Type B pancreatic cell (in vitro differentiated cells): Measurements from ENCODE around the gene OR52N5. TPM values are rescaled to one million over a fixed set of nuclear protein-coding genes. Genes with fewer than 3 reads are reported as not detected.

Source experiments
- DNase-seq: peaks from one replicate; pipeline ENCODE4 v3.0.0; 2021; ENCODE audit warnings: mixed read lengths; ENCODE audit not compliant: unreplicated experiment; ENCODE audit errors: extremely low spot score
- H3K27ac Mint-ChIP-seq: 2 replicates; pipeline ENCODE4 v1.8.0; 2021; ENCODE audit warnings: mild to moderate bottlenecking, mixed read lengths
- H3K27me3 Mint-ChIP-seq: 2 replicates; pipeline ENCODE4 v1.8.0; 2021; ENCODE audit warnings: mixed read lengths
- H3K36me3 Mint-ChIP-seq: 2 replicates; pipeline ENCODE4 v1.8.0; 2021; ENCODE audit warnings: mixed read lengths
- H3K4me1 Mint-ChIP-seq: one replicate; pipeline ENCODE4 v1.8.0; 2021; ENCODE audit warnings: mixed read lengths; ENCODE audit not compliant: unreplicated experiment
- H3K4me3 Mint-ChIP-seq: 2 replicates; pipeline ENCODE4 v1.8.0; 2021; ENCODE audit warnings: mild to moderate bottlenecking, mixed read lengths
- H3K9me3 Mint-ChIP-seq: 2 replicates; pipeline ENCODE4 v1.8.0; 2021; ENCODE audit warnings: mixed read lengths
- total RNA-seq: library from RNA; stranded (reverse); gene quantifications from 2 replicates; pipeline ENCODE4 v1.2.1, GENCODE V29; 2021; ENCODE audit warnings: low replicate concordance
- TF ChIP-seq, protein P1 (sequence below): fragments of 200-600 bp; sonication (generic); conservative IDR thresholded peaks from 2 replicates; pipeline ENCODE4 v1.5.0; 2021; ENCODE audit warnings: antibody characterized with exemption, mild to moderate bottlenecking

The OR52N5 gene
- total RNA-seq, 1 donor from 2014 or later: not detected

DNA sequence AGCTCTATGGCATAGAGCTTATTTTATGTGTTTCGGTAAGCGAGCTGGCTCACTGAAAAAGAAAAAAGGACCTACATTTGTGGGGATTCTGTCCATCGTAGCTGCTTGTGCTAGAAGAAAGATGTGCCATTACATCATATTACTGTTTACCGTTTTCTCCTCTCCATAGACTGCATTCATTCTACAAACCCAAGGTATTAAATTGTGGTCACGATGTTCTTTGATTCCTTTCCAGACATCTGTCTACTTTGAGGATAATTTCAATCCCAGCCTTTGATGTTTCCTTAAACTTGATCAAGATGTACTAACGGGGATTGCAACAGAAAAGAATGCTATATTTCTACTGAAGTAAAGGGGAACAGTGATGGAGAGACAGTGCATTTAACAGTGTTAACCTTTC is 13.4 kb upstream of the OR52N5 start:
- H3K27me3 Mint-ChIP-seq: peaks cover 4% of the 10 kb centered on the region
- no peaks in the 10 kb centered on the region for H3K4me1 Mint-ChIP-seq
- H3K36me3 Mint-ChIP-seq: no peaks in the 10 kb centered on the region
- DNase-seq: no peak
- no peaks in the 10 kb centered on the region for H3K9me3 Mint-ChIP-seq
- H3K4me3 Mint-ChIP-seq: no peak overlapping the region
- H3K27ac Mint-ChIP-seq: no peak overlapping the region
- TF ChIP-seq, protein P1, sequence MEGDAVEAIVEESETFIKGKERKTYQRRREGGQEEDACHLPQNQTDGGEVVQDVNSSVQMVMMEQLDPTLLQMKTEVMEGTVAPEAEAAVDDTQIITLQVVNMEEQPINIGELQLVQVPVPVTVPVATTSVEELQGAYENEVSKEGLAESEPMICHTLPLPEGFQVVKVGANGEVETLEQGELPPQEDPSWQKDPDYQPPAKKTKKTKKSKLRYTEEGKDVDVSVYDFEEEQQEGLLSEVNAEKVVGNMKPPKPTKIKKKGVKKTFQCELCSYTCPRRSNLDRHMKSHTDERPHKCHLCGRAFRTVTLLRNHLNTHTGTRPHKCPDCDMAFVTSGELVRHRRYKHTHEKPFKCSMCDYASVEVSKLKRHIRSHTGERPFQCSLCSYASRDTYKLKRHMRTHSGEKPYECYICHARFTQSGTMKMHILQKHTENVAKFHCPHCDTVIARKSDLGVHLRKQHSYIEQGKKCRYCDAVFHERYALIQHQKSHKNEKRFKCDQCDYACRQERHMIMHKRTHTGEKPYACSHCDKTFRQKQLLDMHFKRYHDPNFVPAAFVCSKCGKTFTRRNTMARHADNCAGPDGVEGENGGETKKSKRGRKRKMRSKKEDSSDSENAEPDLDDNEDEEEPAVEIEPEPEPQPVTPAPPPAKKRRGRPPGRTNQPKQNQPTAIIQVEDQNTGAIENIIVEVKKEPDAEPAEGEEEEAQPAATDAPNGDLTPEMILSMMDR: no peak

DNA sequence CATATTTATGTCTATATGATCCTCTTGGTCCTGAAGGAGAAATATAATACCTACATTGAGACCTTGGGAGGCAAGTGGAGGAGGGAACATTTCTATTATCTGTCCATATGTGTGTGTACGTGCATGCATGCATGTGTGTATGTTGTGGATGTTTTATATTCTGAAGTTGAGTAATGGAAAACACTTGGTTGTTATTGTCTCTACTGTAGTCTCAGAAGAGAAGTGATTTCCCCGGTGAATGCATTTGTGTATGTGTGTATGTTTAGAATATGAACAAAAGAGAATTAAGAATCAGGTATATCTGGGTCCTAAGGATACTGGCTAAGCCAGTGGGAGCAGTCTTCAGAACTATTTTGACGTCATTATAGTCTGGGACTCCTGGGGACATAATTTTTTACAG is 8.0 kb upstream of the OR52N5 start, which contains the start of gene OR52N1:
Gene OR52N1 (minus strand): TSS at position 101 of the 400 bp plus-strand sequence. CDS start 2,449 bp downstream, outside the sequence.
- H3K9me3 Mint-ChIP-seq: no peaks in the 10 kb centered on the region
- H3K27ac Mint-ChIP-seq: no peak within 1 kb of the TSS
- no peak for DNase-seq
- H3K27me3 Mint-ChIP-seq: peaks cover 4% of the 10 kb centered on the region
- TF ChIP-seq, protein P1: no peak
- H3K4me1 Mint-ChIP-seq: no peaks in the 10 kb centered on the region
- H3K4me3 Mint-ChIP-seq: no peak within 1 kb of the TSS
- H3K36me3 Mint-ChIP-seq: no peaks in the 10 kb centered on the region

DNA sequence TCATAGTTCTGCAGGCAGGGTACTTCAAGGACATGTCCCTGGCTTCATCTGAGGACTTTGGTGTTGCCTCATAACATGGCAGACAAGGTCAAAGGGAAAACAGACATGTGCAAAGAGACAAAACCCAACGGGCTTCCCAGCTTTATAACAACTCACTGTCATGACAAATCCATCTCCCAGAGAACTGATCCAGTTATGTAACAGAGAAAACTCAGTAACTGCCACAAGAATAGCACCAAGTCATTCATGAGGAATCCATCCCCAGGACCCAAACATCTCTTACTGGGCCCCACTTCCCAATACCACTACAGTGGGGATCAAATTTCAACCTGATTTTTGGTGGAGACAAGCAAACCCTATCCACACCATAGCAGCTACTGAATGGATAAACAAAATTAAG is 16.1 kb downstream of the OR52N5 start:
- no peaks in the 10 kb centered on the region for H3K9me3 Mint-ChIP-seq
- TF ChIP-seq, protein P1: no peak
- DNase-seq: no peak
- H3K27ac Mint-ChIP-seq: no peak overlapping the region
- no peak overlapping the region for H3K4me3 Mint-ChIP-seq
- no peaks in the 10 kb centered on the region for H3K4me1 Mint-ChIP-seq
- no peaks in the 10 kb centered on the region for H3K36me3 Mint-ChIP-seq
- no peaks in the 10 kb centered on the region for H3K27me3 Mint-ChIP-seq

DNA sequence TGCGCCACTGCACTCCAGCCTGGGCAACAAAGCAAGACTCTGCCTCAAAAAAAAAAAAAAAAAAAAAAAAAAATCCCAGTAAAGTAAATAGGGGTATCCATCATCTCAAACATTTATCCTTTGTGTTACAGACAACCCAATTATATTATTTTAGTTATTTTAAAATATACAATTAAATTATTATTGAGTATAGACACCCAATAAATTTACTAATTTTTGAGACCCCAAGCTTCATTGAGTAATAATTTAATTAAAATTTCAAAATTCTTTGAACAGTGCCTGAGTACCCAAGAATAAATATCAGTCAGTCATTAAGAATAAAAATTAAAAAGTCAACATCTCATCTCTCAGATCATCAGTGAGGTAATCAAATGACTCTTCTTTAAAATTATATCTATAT is 29.2 kb downstream of the OR52N5 start, which contains the start of gene OR52N4:
Gene OR52N4 (plus strand): TSS at position 301 of the 400 bp plus-strand sequence. CDS start 498 bp downstream, outside the sequence.
- H3K36me3 Mint-ChIP-seq: no peaks in the 10 kb centered on the region
- H3K27me3 Mint-ChIP-seq: peaks cover 3% of the 10 kb centered on the region
- no peak within 1 kb of the TSS for H3K27ac Mint-ChIP-seq
- no peak within 1 kb of the TSS for H3K4me3 Mint-ChIP-seq
- H3K9me3 Mint-ChIP-seq: no peaks in the 10 kb centered on the region
- no peak for DNase-seq
- H3K4me1 Mint-ChIP-seq: no peaks in the 10 kb centered on the region
- TF ChIP-seq, protein P1: no peak

DNA sequence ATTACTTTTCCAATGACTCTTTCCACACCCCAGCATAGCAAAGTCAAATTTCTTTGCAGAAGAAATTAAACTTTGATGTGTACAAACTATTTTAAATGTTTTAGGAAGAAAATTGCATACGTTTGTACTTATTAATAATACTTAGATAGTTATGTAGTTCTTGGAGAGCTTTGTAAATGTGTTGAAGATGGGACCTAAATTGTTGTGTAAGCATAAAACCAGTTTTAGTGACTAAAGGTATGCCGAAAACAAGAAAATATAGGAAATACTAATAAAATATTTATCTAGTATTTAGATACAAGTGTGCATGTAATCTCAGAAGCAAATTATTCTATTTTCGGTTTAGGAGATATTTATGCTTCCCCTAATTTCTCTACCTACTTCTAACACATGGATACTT is 33.3 kb downstream of the OR52N5 start:
- DNase-seq: no peak
- Mint-ChIP-seq H3K4me3 (no peak overlapping the region), H3K27ac (no peak overlapping the region), H3K36me3 (no peaks in the 10 kb centered on the region), H3K4me1 (no peaks in the 10 kb centered on the region), H3K9me3 (no peaks in the 10 kb centered on the region), H3K27me3 (no peaks in the 10 kb centered on the region)
- TF ChIP-seq, protein P1: no peak

DNA sequence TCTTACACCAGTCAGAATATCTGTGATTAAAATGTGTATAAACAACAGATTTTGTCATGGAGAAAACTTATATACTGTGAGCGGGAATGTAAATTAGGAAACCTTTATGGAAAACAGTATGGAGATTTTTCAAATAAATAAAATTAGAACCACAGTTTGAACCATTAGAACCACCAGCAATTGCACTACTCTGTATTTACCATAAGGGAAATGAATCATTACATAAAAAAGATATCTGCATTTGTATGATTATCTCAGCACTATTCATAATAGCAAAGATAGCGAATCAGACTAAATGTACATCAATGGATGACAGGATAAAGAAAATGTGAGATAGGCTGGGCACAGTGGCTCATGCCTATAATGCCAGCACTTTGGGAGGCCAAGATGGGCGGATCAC is 36.5 kb downstream of the OR52N5 start:
- H3K9me3 Mint-ChIP-seq: no peaks in the 10 kb centered on the region
- no peaks in the 10 kb centered on the region for H3K4me1 Mint-ChIP-seq
- H3K27ac Mint-ChIP-seq: no peak overlapping the region
- H3K27me3 Mint-ChIP-seq: peaks cover 8% of the 10 kb centered on the region
- DNase-seq: no peak
- TF ChIP-seq, protein P1: no peak
- H3K4me3 Mint-ChIP-seq: no peak overlapping the region
- H3K36me3 Mint-ChIP-seq: no peaks in the 10 kb centered on the region
